HS-27A (cell line): ENCODE measurements around the gene DAPK2.
"Not testable (repeated sequence)": the region's sequence is repeated elsewhere in the genome, so short reads cannot be mapped to it uniquely, and the experiment has no call there.

Source experiments
- DNase-seq: peaks from one replicate; pipeline ENCODE4 v3.0.0-alpha.2; 2012; ENCODE audit warnings: low read depth, missing footprints

Gene DAPK2

DNA sequence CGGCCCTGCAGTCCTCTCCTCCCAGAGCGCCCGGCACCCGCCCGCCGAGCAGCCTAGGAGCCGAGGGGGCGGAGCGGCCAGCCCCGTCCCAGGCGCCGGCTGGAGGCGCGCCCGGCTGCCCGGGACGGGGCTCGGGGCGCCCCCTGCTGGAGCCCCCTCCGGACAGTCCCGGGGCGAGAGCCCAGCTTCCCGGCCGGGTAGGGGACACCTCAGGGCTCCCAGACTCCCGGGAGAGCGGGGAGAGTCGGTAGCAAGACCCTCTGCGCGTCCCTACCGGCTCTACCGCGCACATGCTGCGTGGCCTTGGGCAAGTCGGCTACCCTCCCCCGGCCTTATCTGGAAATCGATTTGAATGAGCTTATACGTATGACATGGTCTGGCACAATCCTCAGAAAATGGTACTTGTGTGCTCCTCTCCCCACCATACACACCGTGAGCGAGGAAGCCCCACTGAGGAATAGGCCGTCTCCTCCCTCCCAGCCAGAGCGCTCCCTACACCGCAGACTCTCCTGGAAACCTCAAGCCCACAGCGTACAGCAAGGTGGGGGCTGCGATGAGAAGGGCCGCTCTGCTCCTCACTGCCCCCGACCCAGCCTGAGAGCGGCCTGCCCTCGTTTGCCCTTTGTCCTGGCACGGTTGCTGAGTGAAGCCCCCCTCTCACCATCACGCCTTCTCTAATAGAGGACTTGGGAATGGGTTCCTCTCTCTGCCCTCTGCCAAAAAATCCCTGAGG lies at the start of gene DAPK2:
DAPK2 (minus strand) TSS at position 65 of the 733 bp plus-strand sequence. CDS start 6,224 bp downstream, outside the sequence.
- DNase-seq, result no peak

DNA sequence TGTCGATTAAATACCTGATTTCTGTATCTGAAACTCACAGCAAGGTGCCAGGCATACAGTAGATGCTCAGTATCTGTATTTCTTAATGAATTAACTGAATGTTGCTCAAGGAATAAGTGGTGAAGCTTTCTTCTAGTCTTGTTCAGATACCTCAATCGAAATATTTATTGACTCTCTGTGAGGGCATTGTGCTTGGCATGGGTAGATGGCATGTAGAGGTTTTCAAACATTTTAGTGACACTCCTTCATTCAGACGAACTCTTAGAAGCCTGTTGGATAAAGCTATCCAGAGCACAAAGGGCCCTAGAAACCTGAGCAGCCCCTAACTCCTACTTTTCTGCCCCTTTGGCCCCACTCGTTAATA lies 49.1 kb upstream of the DAPK2 start:
- DNase-seq, result no peak

DNA sequence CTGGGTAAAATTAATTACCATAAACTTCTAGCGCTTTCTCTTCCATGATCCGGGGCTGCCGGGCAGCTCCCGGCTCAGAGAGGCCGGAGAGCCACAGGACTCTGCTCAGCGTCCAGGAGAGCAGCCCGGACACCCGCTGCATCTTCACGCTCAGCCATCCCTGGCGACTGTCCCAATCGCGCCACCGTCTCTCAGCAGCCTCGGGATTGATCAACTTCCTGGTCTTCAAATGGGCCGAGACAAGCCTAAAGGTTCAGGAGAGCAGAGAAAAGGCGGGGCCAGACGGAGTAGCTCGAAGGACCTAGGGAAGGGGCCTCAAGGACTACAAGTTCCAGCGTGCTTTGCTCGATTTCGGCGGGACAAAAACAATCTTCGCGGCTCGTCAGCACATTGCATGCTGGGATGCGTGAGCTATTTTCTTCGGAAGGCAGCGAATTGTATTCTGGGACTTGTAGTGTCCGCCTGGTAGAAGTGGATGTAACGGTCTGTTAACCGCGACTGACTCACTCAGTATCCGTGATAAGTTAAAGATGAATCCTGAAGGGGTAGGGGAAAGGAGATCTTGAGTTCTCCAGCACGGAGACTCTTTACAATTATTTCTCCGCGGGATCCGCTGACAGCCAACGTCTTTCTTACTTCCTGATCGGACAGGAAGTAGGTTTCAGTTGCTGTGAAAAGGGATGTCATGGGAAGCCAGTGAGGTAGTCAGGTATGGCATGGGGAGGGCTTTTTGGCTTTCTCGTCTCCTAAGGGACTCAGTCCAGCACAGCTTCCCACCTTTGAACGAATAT lies 47.5 kb upstream of the DAPK2 start, which contains the start of gene CIAO2A:
CIAO2A (minus strand) TSS at position 212 of the 791 bp plus-strand sequence; CDS start at position 142, 70 bp downstream.
- peak; percentile 99 for DNase-seq

DNA sequence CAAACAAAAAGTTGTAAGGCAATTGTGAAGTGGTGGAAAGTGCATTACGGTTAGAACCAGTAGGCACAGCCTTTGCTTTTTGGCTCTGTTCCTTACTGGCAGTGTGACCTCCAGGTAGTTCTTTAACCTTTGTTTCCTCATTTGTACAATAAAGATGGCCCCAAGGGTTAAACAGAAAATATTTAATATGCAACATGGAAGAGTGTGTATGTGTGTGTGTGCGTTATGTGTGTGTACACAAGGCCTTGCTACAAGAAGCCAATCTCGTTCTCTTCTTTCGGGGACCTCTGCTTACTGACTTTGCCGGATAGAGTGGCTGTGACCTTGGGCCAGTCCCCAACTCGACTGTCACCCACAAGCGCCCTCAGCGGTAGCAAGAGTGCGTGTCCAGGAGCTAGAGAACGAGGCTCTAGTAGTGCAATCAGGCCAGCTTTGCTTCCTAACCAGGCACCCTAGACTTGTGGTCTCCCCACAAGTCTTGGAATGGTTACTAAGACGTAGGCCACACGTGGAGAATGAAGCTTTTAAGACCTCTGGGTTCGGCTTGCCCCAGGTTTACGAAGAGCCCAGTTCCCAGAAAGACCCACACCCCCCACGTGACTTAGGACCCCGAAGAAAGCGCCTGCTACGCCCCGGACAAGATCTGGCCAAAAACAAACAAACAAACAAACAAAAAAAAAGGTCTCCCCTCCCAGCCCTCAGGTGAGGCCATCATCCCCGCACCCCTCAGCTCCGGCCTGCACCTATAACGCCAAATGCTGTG lies 46.8 kb upstream of the DAPK2 start:
- no peak for DNase-seq

GRCh38 chr15:64092075-64092820 lies 46.0 kb upstream of the DAPK2 start:
- DNase-seq, result no peak

- DNase-seq, result no peak
Observed at GRCh38 chr15:64090527-64090926, 44.2 kb upstream of the DAPK2 start.

DNA sequence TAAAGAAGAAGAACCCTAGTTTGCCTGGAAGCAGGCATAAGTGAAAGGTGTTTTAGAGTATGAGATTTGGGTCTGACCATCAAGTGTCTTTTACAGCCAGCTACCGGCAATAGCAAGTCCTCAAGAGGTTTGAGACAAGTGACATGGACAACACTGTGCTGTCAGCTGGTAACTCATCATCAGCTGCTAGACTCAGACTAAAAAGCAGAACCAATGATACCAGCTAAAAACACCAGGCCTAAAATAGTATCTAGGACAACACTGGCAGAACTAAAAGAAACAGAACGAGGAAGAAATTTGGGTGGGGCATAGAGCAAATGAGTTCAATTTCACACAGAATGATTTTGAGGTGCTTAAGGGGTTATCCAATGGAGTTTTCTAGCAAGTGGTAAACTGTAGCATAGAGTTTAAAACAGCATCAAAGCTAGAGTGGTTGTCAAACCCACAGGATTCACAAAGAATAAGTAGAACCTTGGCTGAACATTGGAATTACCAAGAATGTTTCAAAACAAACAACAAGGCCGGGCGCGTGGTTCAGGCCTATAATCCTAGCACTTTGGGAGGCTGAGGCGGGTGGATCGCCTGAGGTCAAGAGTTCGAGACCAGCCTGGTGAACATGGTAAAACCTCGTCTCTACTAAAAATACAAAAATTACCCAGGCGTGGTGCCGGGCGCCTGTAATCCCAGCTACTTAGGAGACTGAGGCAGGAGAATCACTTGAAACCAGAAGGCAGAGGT lies 43.4 kb upstream of the DAPK2 start:
- DNase-seq, result no peak

GRCh38 chr15:64082757-64083156 lies 36.5 kb upstream of the DAPK2 start:
- no peak for DNase-seq

GRCh38 chr15:64073496-64073895 lies 27.2 kb upstream of the DAPK2 start:
- not testable (repeated sequence) for DNase-seq

- DNase-seq, result no peak
Observed at GRCh38 chr15:64072812-64073211, 26.5 kb upstream of the DAPK2 start.

GRCh38 chr15:64071931-64072765 lies 25.9 kb upstream of the DAPK2 start:
- DNase-seq, result no peak

DNA sequence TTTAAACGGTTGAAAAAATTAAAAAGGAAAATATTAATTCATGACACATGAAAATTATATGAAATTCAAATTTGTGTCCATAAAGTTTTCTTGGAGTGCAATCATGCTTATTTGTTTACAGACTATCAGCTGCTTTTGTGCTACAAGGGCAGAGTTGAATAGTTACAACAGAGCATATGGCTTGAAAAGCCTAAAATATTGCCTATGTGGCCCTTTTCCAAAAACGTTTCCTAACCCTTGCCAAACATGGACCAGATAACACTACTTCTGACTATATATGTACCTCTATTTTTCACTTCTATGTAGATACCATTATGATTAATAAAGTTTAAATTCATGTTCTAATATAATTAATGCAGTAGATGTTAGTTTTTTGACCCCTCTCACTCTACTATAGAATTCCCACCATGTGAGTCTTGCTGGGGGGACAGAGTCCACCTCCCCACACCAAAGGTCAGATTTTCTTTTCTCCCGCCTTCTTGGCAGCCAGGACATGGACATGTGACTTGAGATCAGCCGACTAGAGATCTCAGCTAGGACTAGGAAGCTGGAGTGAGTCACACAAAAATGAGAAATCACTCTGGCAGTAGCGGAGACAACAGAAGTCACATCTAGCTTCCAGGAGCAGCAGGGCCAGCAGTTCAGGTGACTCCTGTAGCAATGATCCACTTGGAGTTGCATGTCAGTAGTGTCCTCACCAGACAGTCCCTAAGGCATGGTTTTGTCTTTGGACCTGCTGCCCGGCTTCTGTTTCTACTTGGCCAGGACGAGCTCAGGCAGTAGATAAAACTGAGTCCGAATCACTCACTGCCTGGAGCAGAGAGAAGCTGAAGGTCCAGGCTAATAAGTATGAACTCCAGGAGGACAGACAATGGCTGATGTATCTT lies 24.9 kb upstream of the DAPK2 start:
- no peak for DNase-seq

DNA sequence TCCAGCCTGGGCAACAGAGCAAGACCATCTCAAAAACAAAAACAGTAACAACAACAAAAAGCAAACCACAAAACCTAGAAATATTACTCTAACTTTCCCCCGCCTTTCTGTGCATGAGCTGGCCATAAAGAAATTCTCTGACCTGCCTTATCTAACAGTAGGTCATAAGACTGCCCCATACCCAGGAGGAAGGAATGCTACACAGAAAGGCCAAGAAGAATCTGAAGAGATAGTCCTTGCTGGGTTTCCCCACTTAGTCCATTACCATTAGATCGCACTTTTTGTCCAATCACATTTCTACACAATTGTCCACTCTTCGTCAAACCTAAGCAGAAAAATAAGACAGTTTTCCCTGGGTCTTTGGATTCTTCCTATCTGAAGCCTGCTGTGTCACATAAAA lies 23.8 kb upstream of the DAPK2 start:
- DNase-seq, result no peak

DNA sequence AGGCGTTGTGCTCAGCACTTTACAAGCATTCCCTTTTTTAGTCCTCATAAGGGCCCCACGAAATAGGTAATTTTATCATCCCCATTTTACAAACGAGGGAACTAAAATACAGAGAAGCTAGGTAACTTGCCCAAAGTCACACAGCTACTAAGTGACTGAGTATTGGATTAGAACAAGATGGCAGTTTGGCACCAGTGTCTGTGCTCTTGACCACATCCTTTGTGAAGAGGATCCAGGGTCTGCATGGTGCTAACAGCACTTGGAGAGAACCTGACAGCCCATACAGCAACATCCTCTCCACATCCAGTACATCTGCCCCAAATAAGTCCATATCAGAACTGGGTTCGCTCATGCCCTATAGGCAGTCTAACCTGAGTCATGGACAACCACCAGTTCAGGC lies 21.8 kb upstream of the DAPK2 start:
- DNase-seq, result no peak

- DNase-seq, result peak; percentile 35
Observed at GRCh38 chr15:64067564-64068030, 21.3 kb upstream of the DAPK2 start.

DNA sequence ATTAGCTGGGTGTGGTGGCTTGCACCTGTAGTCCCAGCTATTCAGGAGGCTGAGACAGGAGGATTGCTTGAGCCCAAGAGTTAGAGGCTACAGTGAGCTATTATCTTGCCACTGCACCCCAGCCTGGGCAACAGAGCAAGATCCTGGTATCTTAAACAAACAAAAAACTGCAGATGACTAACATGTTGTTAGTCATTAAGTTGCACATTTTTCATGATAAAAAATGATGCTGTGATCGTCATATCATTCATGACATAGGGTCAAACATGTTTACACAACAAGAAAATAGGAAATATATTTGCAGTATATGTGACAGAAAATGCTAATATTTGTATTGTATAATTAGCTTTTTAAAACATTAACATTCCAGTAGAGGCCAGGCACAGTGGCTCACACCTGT lies 20.2 kb upstream of the DAPK2 start:
- DNase-seq, result no peak

- DNase-seq, result no peak
Observed at GRCh38 chr15:64060716-64061115, 14.4 kb upstream of the DAPK2 start.

GRCh38 chr15:64059104-64059503 lies 12.8 kb upstream of the DAPK2 start:
- not testable (repeated sequence) for DNase-seq

DNA sequence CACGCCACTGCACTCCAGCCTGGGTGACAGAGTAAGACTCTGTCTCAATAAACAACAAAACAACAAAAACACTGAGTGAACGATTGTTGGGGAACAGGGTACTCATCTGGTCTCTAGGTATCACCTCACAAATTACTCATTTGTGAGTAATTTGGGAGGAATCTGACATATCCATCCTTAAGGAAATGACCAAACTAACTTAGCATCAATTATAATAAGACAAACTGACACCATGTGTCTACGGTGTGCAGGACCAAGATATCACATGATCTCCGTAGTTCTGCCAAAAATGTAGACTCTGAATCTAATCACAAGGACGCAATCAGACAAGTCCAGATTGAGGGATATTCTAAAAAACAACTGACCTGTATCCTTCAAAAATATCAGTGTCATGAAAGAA lies 12.0 kb upstream of the DAPK2 start:
- DNase-seq, result no peak
